NB4 (cell line): ENCODE measurements around the gene RASSF7.

Experiments used
- DNase-seq: peaks from one replicate; pipeline ENCODE4 v3.0.0; 2010; ENCODE audit warnings: low read depth
- H3K4me3 ChIP-seq: one replicate; pipeline ENCODE4 v1.5.1; 2011; ENCODE audit warnings: mild to moderate bottlenecking, low read depth, low read length, moderate library complexity
- CTCF ChIP-seq: IDR thresholded peaks from one replicate; pipeline ENCODE4 v1.5.1; 2012; ENCODE audit warnings: low read depth, low read length
- MAX ChIP-seq: IDR thresholded peaks from 2 replicates; pipeline ENCODE4 v1.6.1; 2011; ENCODE audit warnings: low read depth, low read length
- MYC ChIP-seq: IDR thresholded peaks from 2 replicates; pipeline ENCODE4 v1.6.1; 2011; ENCODE audit warnings: low read depth, low read length
- POLR2A ChIP-seq: IDR thresholded peaks from 2 replicates; pipeline ENCODE4 v1.6.1; 2011; ENCODE audit warnings: mild to moderate bottlenecking; ENCODE audit not compliant: insufficient read length; ENCODE audit errors: extremely low read depth

Gene RASSF7

GRCh38 chr11:518463-519202, 42.1 kb upstream of the RASSF7 start:
- peak overlapping the region; percentile 32 for H3K4me3 ChIP-seq
- peak; percentile 94 for DNase-seq
- TF ChIP-seq MYC (peak; percentile 88), MAX (peak; percentile 88), POLR2A (peak; percentile 63), CTCF (peak; percentile 60)

- no peak overlapping the region for H3K4me3 ChIP-seq
- no peak for DNase-seq
- TF ChIP-seq POLR2A (no peak), CTCF (peak; percentile 36)
Measured at GRCh38 chr11:520428-521176, 40.2 kb upstream of the RASSF7 start.

GRCh38 chr11:521177-521688, 39.5 kb upstream of the RASSF7 start:
- DNase-seq = no peak
- TF ChIP-seq CTCF (no peak), MAX (no peak), MYC (no peak), POLR2A (no peak)
- H3K4me3 ChIP-seq = no peak overlapping the region

- TF ChIP-seq CTCF = no peak
- TF ChIP-seq MYC = no peak
- TF ChIP-seq MAX = no peak
- TF ChIP-seq POLR2A = no peak
- DNase-seq = no peak
- no peak overlapping the region for H3K4me3 ChIP-seq
Measured at GRCh38 chr11:526192-526591, 34.6 kb upstream of the RASSF7 start.

- no peak for TF ChIP-seq MAX
- H3K4me3 ChIP-seq = no peak overlapping the region
- DNase-seq = no peak
Measured at GRCh38 chr11:528166-528814, 32.5 kb upstream of the RASSF7 start.
